Fibroblast of lung (primary cell): ENCODE results near the gene RAPGEF2. TPM values are rescaled to one million over a fixed set of nuclear protein-coding genes. Genes with fewer than 3 reads are reported as not detected.

Source experiments
- DNase-seq, 2 donors: peaks; one replicate each; pipeline versions ENCODE4 v3.0.0 to v3.0.0-alpha.2; 2010; ENCODE audit warnings: low read depth in 2 of 2
- H2AFZ ChIP-seq: 2 replicates; pipeline ENCODE4 v1.5.1; 2012; ENCODE audit warnings: low read length, control low read depth, inconsistent platforms
- H3K27ac ChIP-seq: 2 replicates; pipeline ENCODE4 v1.5.1; 2011; ENCODE audit warnings: low read length, control low read depth; ENCODE audit not compliant: insufficient read depth
- H3K27me3 ChIP-seq: 2 replicates; pipeline ENCODE4 v1.5.1; 2011; ENCODE audit warnings: mild to moderate bottlenecking, low read length; ENCODE audit not compliant: control insufficient read depth, insufficient read depth
- H3K36me3 ChIP-seq: 2 replicates; pipeline ENCODE4 v1.5.1; 2011; ENCODE audit warnings: low read length; ENCODE audit not compliant: control insufficient read depth, insufficient read depth
- H3K4me1 ChIP-seq: 2 replicates; pipeline ENCODE4 v1.5.1; 2011; ENCODE audit warnings: low read length; ENCODE audit not compliant: control insufficient read depth, insufficient read depth; ENCODE audit errors: extremely low read depth
- H3K4me2 ChIP-seq: 2 replicates; pipeline ENCODE4 v1.5.1; 2011; ENCODE audit warnings: low read length, control low read depth; ENCODE audit not compliant: insufficient read depth; ENCODE audit errors: extremely low read depth
- H3K4me3 ChIP-seq, 4 experiments: fragments of 200-600 bp in 1 of 4; sonication (generic) in 1 of 4; replicated peaks in 1 of 4; 2 replicates each; pipeline ENCODE4 v1.5.1; 2011 to 2016; ENCODE audit warnings: low read length in 4 of 4, low read depth in 3 of 4, mild to moderate bottlenecking in 3 of 4, control low read depth in 2 of 4, inconsistent platforms in 1 of 4, mixed read lengths in 1 of 4; ENCODE audit not compliant: insufficient read depth in 1 of 4; ENCODE audit errors: control extremely low read depth in 1 of 4
- H3K79me2 ChIP-seq: 2 replicates; pipeline ENCODE4 v1.5.1; 2012; ENCODE audit warnings: mild to moderate bottlenecking, low read length, inconsistent platforms; ENCODE audit not compliant: control insufficient read depth, insufficient read depth
- H3K9ac ChIP-seq: 2 replicates; pipeline ENCODE4 v1.5.1; 2011; ENCODE audit warnings: mild to moderate bottlenecking, low read length, control low read depth; ENCODE audit not compliant: insufficient read depth
- H3K9me3 ChIP-seq: 2 replicates; pipeline ENCODE4 v1.5.1; 2012; ENCODE audit warnings: low read depth, low read length; ENCODE audit not compliant: control insufficient read depth, insufficient read depth
- H4K20me1 ChIP-seq: 2 replicates; pipeline ENCODE4 v1.5.1; 2011; ENCODE audit warnings: low read length; ENCODE audit not compliant: control insufficient read depth, insufficient read depth; ENCODE audit errors: extremely low read depth
- EZH2 ChIP-seq: IDR thresholded peaks from 2 replicates; pipeline ENCODE4 v1.5.1; 2012; ENCODE audit warnings: low read length, control low read depth, mild to moderate bottlenecking; ENCODE audit errors: missing control alignments
- polyA plus RNA-seq, 2 donors: library from polyadenylated mRNA; depleted of rRNA in 1 of 2; stranded (reverse) in 1 of 2; unstranded in 1 of 2; fragments of >200 nt; gene quantifications; 2 replicates each; pipeline ENCODE4 v1.2.1, GENCODE V29; 2011 to 2012; ENCODE audit warnings: missing spikeins in 1 of 2
- total RNA-seq: library from RNA; depleted of rRNA; stranded (reverse); fragments of >200 nt; gene quantifications from 2 replicates; pipeline ENCODE4 v1.2.1, GENCODE V29; 2014
- TF ChIP-seq, protein P1 (sequence below), 2 donors: IDR thresholded peaks in 1 of 2; conservative IDR thresholded peaks in 1 of 2; 1 replicate in 1 of 2; 2 replicates in 1 of 2; pipeline ENCODE4 v1.5.1; 2011 to 2012; ENCODE audit warnings: low read length in 2 of 2, control low read depth in 1 of 2, inconsistent platforms in 1 of 2, low read depth in 1 of 2, mild to moderate bottlenecking in 1 of 2

The RAPGEF2 gene
- total and polyA plus RNA-seq, 2 donors (not counting 1 experiment from before 2014, with no cell fraction given): 45.5 to 58.5 TPM

DNA sequence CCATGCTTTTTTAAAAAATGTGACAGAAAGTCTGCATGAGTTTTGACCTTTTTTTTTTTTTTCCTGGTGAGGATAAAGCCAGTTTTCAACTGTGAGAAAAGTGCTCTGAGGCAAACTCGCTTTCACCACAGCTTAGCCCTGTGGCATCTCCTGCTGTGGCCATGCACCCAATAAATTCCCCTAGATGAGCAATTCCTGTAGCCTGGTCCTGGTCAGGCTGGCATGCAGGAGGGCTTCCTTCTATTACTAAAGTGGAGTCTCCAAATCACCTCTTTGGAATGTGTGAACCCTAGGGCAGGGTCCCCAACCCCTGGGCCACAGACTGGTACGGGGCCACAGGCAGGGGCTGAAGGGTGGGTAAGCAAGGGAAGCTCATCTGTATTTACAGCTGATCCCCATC is 265.4 kb downstream of the RAPGEF2 start:
- no peak overlapping the region for H3K27ac ChIP-seq
- H3K9me3 ChIP-seq: no peaks in the 10 kb centered on the region
- no peaks in the 10 kb centered on the region for H4K20me1 ChIP-seq
- no peak overlapping the region for H3K9ac ChIP-seq
- no peak for DNase-seq
- H3K4me2 ChIP-seq: no peak overlapping the region
- no peak overlapping the region for H3K4me3 ChIP-seq
- no peak overlapping the region for H2AFZ ChIP-seq
- no peaks in the 10 kb centered on the region for H3K79me2 ChIP-seq
- H3K4me1 ChIP-seq: peaks cover 2% of the 10 kb centered on the region
- no peaks in the 10 kb centered on the region for H3K36me3 ChIP-seq
- no peaks in the 10 kb centered on the region for H3K27me3 ChIP-seq
- no peak for TF ChIP-seq EZH2
- TF ChIP-seq, protein P1, sequence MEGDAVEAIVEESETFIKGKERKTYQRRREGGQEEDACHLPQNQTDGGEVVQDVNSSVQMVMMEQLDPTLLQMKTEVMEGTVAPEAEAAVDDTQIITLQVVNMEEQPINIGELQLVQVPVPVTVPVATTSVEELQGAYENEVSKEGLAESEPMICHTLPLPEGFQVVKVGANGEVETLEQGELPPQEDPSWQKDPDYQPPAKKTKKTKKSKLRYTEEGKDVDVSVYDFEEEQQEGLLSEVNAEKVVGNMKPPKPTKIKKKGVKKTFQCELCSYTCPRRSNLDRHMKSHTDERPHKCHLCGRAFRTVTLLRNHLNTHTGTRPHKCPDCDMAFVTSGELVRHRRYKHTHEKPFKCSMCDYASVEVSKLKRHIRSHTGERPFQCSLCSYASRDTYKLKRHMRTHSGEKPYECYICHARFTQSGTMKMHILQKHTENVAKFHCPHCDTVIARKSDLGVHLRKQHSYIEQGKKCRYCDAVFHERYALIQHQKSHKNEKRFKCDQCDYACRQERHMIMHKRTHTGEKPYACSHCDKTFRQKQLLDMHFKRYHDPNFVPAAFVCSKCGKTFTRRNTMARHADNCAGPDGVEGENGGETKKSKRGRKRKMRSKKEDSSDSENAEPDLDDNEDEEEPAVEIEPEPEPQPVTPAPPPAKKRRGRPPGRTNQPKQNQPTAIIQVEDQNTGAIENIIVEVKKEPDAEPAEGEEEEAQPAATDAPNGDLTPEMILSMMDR (conservative IDR thresholded peaks at IDR 0.05 in 1 of 2, IDR thresholded peaks at IDR 0.05 in 1 of 2; ENCODE audit: low read depth in 1 of 2, low read length in 2 of 2): no peak

DNA sequence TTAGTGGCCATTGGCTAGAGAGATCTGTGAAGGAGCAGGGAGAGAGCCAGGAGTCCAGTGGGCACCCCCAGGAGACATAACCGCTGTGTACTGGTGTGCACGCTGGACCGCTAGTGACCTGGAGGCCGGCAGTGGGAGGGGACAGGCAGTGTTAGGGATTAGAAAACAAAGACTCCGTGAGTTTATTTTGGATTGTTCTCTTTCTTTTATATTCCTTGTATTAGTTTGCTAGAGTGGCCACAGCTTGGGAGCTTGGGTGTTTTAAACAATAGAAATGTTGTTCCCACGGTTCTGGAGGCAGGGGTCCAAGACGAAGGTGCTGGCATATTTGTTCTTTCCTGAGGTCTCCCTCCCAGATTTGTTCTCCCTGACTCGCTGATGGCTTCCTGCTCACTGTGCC is 266.4 kb downstream of the RAPGEF2 start:
- Histone ChIP-seq H3K9me3 (no peaks in the 10 kb centered on the region), H3K4me1 (peaks cover 2% of the 10 kb centered on the region), H3K27me3 (no peaks in the 10 kb centered on the region), H3K9ac (no peak overlapping the region), H3K4me2 (no peak overlapping the region), H3K27ac (no peak overlapping the region), H3K79me2 (no peaks in the 10 kb centered on the region), H3K4me3 (no peak overlapping the region), H3K36me3 (no peaks in the 10 kb centered on the region), H2AFZ (no peak overlapping the region), H4K20me1 (no peaks in the 10 kb centered on the region)
- TF ChIP-seq, protein P1 (conservative IDR thresholded peaks at IDR 0.05 in 1 of 2, IDR thresholded peaks at IDR 0.05 in 1 of 2; ENCODE audit: low read depth in 1 of 2, low read length in 2 of 2): no peak
- TF ChIP-seq EZH2: no peak
- DNase-seq: no peak

DNA sequence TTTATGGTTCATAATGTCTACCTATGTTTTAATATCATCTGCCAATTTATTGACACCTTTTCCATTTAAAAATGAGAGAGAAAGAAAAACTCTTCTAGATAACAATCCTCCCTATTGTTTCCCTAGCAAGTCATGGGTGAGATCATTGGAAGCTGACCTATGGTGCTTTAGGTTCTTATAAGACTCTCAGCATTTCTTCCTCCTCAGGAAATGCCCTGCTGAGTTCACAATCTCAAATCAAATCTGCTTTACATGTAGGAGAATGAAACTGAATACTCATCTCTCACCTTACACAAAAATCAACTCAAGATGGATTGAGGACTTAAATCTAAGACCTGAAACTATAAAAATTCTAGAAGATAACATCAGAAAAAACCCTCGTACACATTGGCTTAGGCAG is 267.4 kb downstream of the RAPGEF2 start:
- Histone ChIP-seq H3K9me3 (no peaks in the 10 kb centered on the region), H2AFZ (no peak overlapping the region)
- no peak for TF ChIP-seq EZH2
- TF ChIP-seq, protein P1 (conservative IDR thresholded peaks at IDR 0.05 in 1 of 2, IDR thresholded peaks at IDR 0.05 in 1 of 2; ENCODE audit: low read depth in 1 of 2, low read length in 2 of 2): no peak

More for the DNA sequence above, 267.4 kb downstream of the RAPGEF2 start:
- no peaks in the 10 kb centered on the region for H3K27me3 ChIP-seq
- H3K9ac ChIP-seq: no peak overlapping the region
- no peak overlapping the region for H3K4me2 ChIP-seq
- no peak overlapping the region for H3K27ac ChIP-seq
- H3K79me2 ChIP-seq: no peaks in the 10 kb centered on the region
- DNase-seq: no peak
- H4K20me1 ChIP-seq: no peaks in the 10 kb centered on the region
- H3K36me3 ChIP-seq: no peaks in the 10 kb centered on the region
- H3K4me3 ChIP-seq: no peak overlapping the region
- H3K4me1 ChIP-seq: peaks cover 2% of the 10 kb centered on the region
